HepG2 (cell line): ENCODE results near the gene EIF4H. TPM values are rescaled to one million over a fixed set of nuclear protein-coding genes. Genes with fewer than 3 reads are reported as not detected.

Experiments used
- ATAC-seq: fragments of 200-7000 bp; cut with Tn5 transposase; 3 replicates; pipeline ENCODE4 v1.9.1; 2020; ENCODE audit warnings: mild to moderate bottlenecking, moderate library complexity
- BruUV-seq: library from RNA; stranded (reverse); fragments of 400-500 nt; replicated peaks from 2 replicates; lab custom pipeline; 2021; lab: Mats Ljungman, UMichigan
- CTCF ChIA-PET: fragments of 300-600 bp; formaldehyde crosslinking; extraction: SDS; loops from one replicate; lab custom pipeline; 2021; ENCODE audit warnings: low total read pairs, inconsistent platforms, low intra/inter-chr PET ratio; lab: Yijun Ruan, JAX
- POLR2A ChIA-PET: fragments of 350-600 bp; sonication (Branson Sonifier 250); formaldehyde crosslinking; loops from one replicate; lab custom pipeline; 2020; ENCODE audit warnings: antibody characterized with exemption, inconsistent platforms; lab: Yijun Ruan, JAX
- DNase-seq: peaks from one replicate; pipeline ENCODE4 v3.0.0-alpha.2; 2015; ENCODE audit warnings: low spot score
- FAIRE-seq: peaks from 3 replicates; lab custom pipeline; 2011; peaks lifted over from hg19 to GRCh38; lab: Jason Lieb, UNC
- H2AFZ ChIP-seq: one replicate; pipeline ENCODE4 v1.6.1; 2011; ENCODE audit warnings: low read length, inconsistent platforms
- H3K27ac ChIP-seq: fragments of 300-600 bp; 3 replicates; pipeline ENCODE4 v1.8.0; 2011; ENCODE audit warnings: mixed run types, mild to moderate bottlenecking, mixed read lengths, low read length, inconsistent platforms; ENCODE audit not compliant: insufficient read depth; ENCODE audit errors: extremely low read length
- H3K27me3 ChIP-seq, 2 experiments: fragments of 200-600 bp in 1 of 2; 2 replicates in 1 of 2; 3 replicates in 1 of 2; pipeline versions ENCODE4 v1.6.0 to v1.8.0; 2011; ENCODE audit warnings: low read length in 2 of 2, mild to moderate bottlenecking in 2 of 2, moderate library complexity in 2 of 2, inconsistent platforms in 1 of 2; ENCODE audit not compliant: insufficient read depth in 2 of 2, control insufficient read depth in 1 of 2
- H3K36me3 ChIP-seq, 2 experiments: fragments of 200-600 bp in 1 of 2; replicated peaks in 1 of 2; 2 replicates in 1 of 2; 3 replicates in 1 of 2; pipeline versions ENCODE4 v1.5.1 to v1.8.0; 2011; ENCODE audit warnings: low read length in 2 of 2, inconsistent platforms in 1 of 2; ENCODE audit not compliant: insufficient read depth in 2 of 2, control insufficient read depth in 1 of 2
- H3K4me1 ChIP-seq: 2 replicates; pipeline ENCODE4 v1.5.1; 2012; ENCODE audit warnings: low read length, inconsistent platforms; ENCODE audit not compliant: insufficient read depth
- H3K4me2 ChIP-seq: 2 replicates; pipeline ENCODE4 v1.6.0; 2011; ENCODE audit warnings: low read depth, low read length, inconsistent platforms
- H3K4me3 ChIP-seq, 3 experiments: fragments of 200-600 bp in 1 of 3; sonication (generic), shearing (Covaris generic) in 1 of 3; replicated peaks in 1 of 3; 2 replicates each; pipeline ENCODE4 v1.5.1; 2011 to 2016; ENCODE audit warnings: low read length in 3 of 3, inconsistent platforms in 2 of 3, low read depth in 2 of 3, mild to moderate bottlenecking in 2 of 3, control low read depth in 1 of 3, mixed read lengths in 1 of 3; ENCODE audit not compliant: insufficient read depth in 1 of 3
- H3K79me2 ChIP-seq: one replicate; pipeline ENCODE4 v1.6.1; 2011; ENCODE audit warnings: low read length, inconsistent platforms; ENCODE audit not compliant: insufficient read depth
- H3K9ac ChIP-seq: 2 replicates; pipeline ENCODE4 v1.6.0; 2011; ENCODE audit warnings: mild to moderate bottlenecking, low read depth, low read length, inconsistent platforms; ENCODE audit not compliant: insufficient read depth
- H3K9me3 ChIP-seq: 2 replicates; pipeline ENCODE4 v1.5.1; 2012; ENCODE audit warnings: mild to moderate bottlenecking, low read length
- H4K20me1 ChIP-seq: 2 replicates; pipeline ENCODE4 v1.6.0; 2011; ENCODE audit warnings: inconsistent platforms, mild to moderate bottlenecking, low read length, moderate library complexity; ENCODE audit not compliant: insufficient read depth
- CEBPG ChIP-seq: IDR thresholded peaks from 2 replicates; pipeline ENCODE4 v1.6.1; 2016
- HIVEP1 ChIP-seq: sonication (generic); formaldehyde crosslinking; IDR thresholded peaks from 2 replicates; pipeline ENCODE4 v1.4.0; 2020; ENCODE audit warnings: mild to moderate bottlenecking, missing genetic modification reagents
- HNRNPK ChIP-seq: fragments of 200-400 bp; formaldehyde crosslinking; IDR thresholded peaks from 2 replicates; pipeline ENCODE4 v1.6.1; 2018; ENCODE audit warnings: low read length, low read depth, moderate library complexity, mild to moderate bottlenecking; ENCODE audit not compliant: poor library complexity, severe bottlenecking
- ZFP62 ChIP-seq: sonication (generic); formaldehyde crosslinking; IDR thresholded peaks from 2 replicates; pipeline ENCODE4 v1.4.0; 2020; ENCODE audit warnings: missing genetic modification reagents
- ZNF121 ChIP-seq: sonication (generic); formaldehyde crosslinking; IDR thresholded peaks from 2 replicates; pipeline ENCODE4 v1.5.0; 2020; ENCODE audit warnings: mild to moderate bottlenecking, missing genetic modification reagents
- ZNF34 ChIP-seq: sonication (generic); formaldehyde crosslinking; IDR thresholded peaks from 2 replicates; pipeline ENCODE4 v1.4.0; 2020; ENCODE audit warnings: mild to moderate bottlenecking, missing genetic modification reagents, borderline replicate concordance
- ZNF468 ChIP-seq: sonication (generic); formaldehyde crosslinking; IDR thresholded peaks from 2 replicates; pipeline ENCODE4 v1.8.0; 2022; ENCODE audit warnings: mild to moderate bottlenecking, moderate library complexity, missing genetic modification reagents
- ZNF850 ChIP-seq: sonication (generic); formaldehyde crosslinking; conservative IDR thresholded peaks from 2 replicates; pipeline ENCODE4 v1.9.0; 2021; ENCODE audit warnings: mild to moderate bottlenecking, missing genetic modification reagents
- WGBS: methylation state at CpG from one replicate; pipeline ENCODE4 v1.1.6; 2017; ENCODE audit warnings: low lambda C conversion rate; 5-methylcytosine and 5-hydroxymethylcytosine counted together
- in situ Hi-C: cut with HindIII; loops from 2 replicates; pipeline ENCODE4 v1.10.0; 2017; ENCODE audit warnings: low pct_unique_long_range_greater_than_20kb; ENCODE audit not compliant: extremely low pct_ligation_motif_present
- intact Hi-C: fragments of 100-400 bp; cut with micrococcal nuclease; formaldehyde crosslinking; loops from one replicate; pipeline ENCODE4 v1.10.0; 2022; ENCODE audit not compliant: unreplicated experiment
- polyA plus RNA-seq, 8 experiments: library from polyadenylated mRNA; depleted of rRNA in 3 of 8; stranded (reverse) in 7 of 8; unstranded in 1 of 8; fragments of >200 nt; fragmentation: Illumina TruSeq in 4 of 8; extraction: Trizol in 4 of 8; gene quantifications; 2 replicates each; pipeline versions ENCODE4 v1.2.1 to v1.2.3, GENCODE V29; 2011 to 2016; ENCODE audit warnings: low read depth in 4 of 8, missing spikeins in 1 of 8, mixed read lengths in 1 of 8; ENCODE audit not compliant: insufficient read depth in 1 of 8
- total RNA-seq, 5 experiments: library from RNA; depleted of rRNA; stranded (reverse); fragments of >200 nt; fragmentation: Illumina TruSeq; extraction: Trizol; gene quantifications; 2 replicates each; pipeline ENCODE4 v1.2.3, GENCODE V29; 2016; ENCODE audit warnings: low read depth in 1 of 5
- TF ChIP-seq, protein P1 (sequence below): IDR thresholded peaks from 2 replicates; pipeline ENCODE4 v1.6.1; 2016; ENCODE audit warnings: low read depth, missing genetic modification reagents, missing compliant biosample characterization
- TF ChIP-seq, protein P2 (sequence below): sonication (generic); formaldehyde crosslinking; IDR thresholded peaks from 2 replicates; pipeline ENCODE4 v1.5.0; 2020; ENCODE audit warnings: missing genetic modification reagents
- TF ChIP-seq, protein P3 (sequence below): sonication (generic); formaldehyde crosslinking; conservative IDR thresholded peaks from 2 replicates; pipeline ENCODE4 v1.8.0; 2022; ENCODE audit warnings: low read depth, missing genetic modification reagents
- TF ChIP-seq, protein P4 (sequence below): sonication (generic); formaldehyde crosslinking; conservative IDR thresholded peaks from 2 replicates; pipeline ENCODE4 v1.5.0; 2020; ENCODE audit warnings: missing genetic modification reagents

Gene EIF4H
- total and polyA plus RNA-seq, 2 of the 13 experiments (the other 11 are each of a cell fraction or from before 2014, with no cell fraction given) = 232 to 321 TPM

DNA sequence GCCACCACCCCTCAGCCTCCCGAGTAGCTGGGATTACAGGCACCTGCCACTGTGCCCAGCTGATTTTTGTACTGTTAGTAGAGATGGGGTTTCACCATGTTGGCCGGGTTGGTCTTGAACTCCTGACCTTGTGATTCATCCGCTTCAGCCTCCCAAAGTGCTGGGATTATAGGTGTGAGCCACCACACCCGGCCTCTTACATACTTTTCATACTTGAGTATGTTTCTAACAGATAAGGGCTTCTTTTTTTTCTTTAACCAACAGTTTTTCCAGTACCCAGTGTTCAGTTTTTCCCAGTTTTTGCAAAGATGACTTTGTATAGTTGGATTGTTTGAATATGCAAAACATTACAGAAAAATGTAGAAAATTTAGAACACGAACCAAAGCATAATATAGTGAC is 7.7 kb downstream of the EIF4H start (continued):
- TF ChIP-seq, protein P1, sequence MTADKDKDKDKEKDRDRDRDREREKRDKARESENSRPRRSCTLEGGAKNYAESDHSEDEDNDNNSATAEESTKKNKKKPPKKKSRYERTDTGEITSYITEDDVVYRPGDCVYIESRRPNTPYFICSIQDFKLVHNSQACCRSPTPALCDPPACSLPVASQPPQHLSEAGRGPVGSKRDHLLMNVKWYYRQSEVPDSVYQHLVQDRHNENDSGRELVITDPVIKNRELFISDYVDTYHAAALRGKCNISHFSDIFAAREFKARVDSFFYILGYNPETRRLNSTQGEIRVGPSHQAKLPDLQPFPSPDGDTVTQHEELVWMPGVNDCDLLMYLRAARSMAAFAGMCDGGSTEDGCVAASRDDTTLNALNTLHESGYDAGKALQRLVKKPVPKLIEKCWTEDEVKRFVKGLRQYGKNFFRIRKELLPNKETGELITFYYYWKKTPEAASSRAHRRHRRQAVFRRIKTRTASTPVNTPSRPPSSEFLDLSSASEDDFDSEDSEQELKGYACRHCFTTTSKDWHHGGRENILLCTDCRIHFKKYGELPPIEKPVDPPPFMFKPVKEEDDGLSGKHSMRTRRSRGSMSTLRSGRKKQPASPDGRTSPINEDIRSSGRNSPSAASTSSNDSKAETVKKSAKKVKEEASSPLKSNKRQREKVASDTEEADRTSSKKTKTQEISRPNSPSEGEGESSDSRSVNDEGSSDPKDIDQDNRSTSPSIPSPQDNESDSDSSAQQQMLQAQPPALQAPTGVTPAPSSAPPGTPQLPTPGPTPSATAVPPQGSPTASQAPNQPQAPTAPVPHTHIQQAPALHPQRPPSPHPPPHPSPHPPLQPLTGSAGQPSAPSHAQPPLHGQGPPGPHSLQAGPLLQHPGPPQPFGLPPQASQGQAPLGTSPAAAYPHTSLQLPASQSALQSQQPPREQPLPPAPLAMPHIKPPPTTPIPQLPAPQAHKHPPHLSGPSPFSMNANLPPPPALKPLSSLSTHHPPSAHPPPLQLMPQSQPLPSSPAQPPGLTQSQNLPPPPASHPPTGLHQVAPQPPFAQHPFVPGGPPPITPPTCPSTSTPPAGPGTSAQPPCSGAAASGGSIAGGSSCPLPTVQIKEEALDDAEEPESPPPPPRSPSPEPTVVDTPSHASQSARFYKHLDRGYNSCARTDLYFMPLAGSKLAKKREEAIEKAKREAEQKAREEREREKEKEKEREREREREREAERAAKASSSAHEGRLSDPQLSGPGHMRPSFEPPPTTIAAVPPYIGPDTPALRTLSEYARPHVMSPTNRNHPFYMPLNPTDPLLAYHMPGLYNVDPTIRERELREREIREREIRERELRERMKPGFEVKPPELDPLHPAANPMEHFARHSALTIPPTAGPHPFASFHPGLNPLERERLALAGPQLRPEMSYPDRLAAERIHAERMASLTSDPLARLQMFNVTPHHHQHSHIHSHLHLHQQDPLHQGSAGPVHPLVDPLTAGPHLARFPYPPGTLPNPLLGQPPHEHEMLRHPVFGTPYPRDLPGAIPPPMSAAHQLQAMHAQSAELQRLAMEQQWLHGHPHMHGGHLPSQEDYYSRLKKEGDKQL (CRISPR knock-in tag) = no peak

DNA sequence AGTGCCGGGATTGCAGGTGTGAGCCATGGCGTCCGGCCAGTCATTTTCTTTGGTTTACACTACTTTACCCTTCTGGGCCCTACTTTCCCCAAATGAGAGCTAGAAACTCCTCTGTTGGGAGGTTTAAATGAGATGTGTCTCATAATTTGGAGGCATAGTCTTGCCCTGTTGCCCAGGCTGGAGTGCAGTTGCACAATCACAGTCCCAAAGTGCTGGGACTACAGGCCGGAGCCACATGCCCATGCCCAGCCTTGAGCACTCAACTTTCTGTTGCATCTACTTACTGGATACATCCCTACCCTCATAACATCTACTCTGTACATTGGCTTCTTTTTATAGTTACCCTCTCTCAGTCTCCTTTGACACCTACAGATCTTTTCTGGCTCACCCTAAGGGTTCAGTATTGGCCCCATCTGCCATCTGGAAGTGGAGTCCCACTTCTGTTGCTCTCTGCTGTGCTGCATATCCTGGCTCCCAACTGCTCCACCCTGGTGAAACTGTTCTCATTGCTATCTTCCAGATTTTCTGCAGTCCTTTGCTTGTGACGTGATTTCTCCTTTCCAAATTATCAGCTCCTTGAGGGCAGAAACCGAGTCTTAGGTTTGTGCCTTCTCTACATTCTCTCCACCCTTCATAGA is 8.4 kb downstream of the EIF4H start:
- Histone ChIP-seq H3K9ac (no peak overlapping the region), H2AFZ (no peak overlapping the region), H3K9me3 (no peaks in the 10 kb centered on the region), H3K4me1 (peaks cover 48% of the 10 kb centered on the region), H3K4me3 (no peak overlapping the region), H4K20me1 (peaks cover 100% of the 10 kb centered on the region), H3K36me3 (peaks cover 11 to 48% of the 10 kb centered on the region in 2 experiments), H3K27me3 (no peaks in the 10 kb centered on the region), H3K27ac (no peak overlapping the region), H3K4me2 (no peak overlapping the region), H3K79me2 (peaks cover 98% of the 10 kb centered on the region)
- FAIRE-seq (no peak), ATAC-seq (no peak; the same call in 2 of the 3 replicates), DNase-seq (no peak)
- WGBS = 95% methylated on average over 6 of the region's 6 CpGs
- CTCF ChIA-PET = interaction anchor here (1.8 kb wide), 1 partner anchor 114 kb away, joined by 10 read pairs; no protein-coding TSS in a partner anchor
- no TSS peak for BruUV-seq
- intact Hi-C loops = loop anchor here (1.0 kb wide), 1 partner anchor 115 kb away; no protein-coding TSS in a partner anchor
- POLR2A ChIA-PET = no interaction called here
- in situ Hi-C loops = no loop called here
- TF ChIP-seq, protein P2, sequence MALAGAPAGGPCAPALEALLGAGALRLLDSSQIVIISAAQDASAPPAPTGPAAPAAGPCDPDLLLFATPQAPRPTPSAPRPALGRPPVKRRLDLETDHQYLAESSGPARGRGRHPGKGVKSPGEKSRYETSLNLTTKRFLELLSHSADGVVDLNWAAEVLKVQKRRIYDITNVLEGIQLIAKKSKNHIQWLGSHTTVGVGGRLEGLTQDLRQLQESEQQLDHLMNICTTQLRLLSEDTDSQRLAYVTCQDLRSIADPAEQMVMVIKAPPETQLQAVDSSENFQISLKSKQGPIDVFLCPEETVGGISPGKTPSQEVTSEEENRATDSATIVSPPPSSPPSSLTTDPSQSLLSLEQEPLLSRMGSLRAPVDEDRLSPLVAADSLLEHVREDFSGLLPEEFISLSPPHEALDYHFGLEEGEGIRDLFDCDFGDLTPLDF (CRISPR knock-in tag) = no peak
- no peak for TF ChIP-seq HIVEP1 (CRISPR knock-in tag)
- no peak for TF ChIP-seq ZFP62 (CRISPR knock-in tag)
- no peak for TF ChIP-seq ZNF850 (CRISPR knock-in tag)
- TF ChIP-seq CEBPG (CRISPR knock-in tag) = peak; percentile 46
- TF ChIP-seq ZNF34 (CRISPR knock-in tag) = no peak
- TF ChIP-seq, protein P3, sequence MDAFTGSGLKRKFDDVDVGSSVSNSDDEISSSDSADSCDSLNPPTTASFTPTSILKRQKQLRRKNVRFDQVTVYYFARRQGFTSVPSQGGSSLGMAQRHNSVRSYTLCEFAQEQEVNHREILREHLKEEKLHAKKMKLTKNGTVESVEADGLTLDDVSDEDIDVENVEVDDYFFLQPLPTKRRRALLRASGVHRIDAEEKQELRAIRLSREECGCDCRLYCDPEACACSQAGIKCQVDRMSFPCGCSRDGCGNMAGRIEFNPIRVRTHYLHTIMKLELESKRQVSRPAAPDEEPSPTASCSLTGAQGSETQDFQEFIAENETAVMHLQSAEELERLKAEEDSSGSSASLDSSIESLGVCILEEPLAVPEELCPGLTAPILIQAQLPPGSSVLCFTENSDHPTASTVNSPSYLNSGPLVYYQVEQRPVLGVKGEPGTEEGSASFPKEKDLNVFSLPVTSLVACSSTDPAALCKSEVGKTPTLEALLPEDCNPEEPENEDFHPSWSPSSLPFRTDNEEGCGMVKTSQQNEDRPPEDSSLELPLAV (CRISPR knock-in tag) = no peak
- TF ChIP-seq, protein P4, sequence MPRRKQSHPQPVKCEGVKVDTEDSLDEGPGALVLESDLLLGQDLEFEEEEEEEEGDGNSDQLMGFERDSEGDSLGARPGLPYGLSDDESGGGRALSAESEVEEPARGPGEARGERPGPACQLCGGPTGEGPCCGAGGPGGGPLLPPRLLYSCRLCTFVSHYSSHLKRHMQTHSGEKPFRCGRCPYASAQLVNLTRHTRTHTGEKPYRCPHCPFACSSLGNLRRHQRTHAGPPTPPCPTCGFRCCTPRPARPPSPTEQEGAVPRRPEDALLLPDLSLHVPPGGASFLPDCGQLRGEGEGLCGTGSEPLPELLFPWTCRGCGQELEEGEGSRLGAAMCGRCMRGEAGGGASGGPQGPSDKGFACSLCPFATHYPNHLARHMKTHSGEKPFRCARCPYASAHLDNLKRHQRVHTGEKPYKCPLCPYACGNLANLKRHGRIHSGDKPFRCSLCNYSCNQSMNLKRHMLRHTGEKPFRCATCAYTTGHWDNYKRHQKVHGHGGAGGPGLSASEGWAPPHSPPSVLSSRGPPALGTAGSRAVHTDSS (CRISPR knock-in tag) = no peak
- peak; percentile 40; the same call in 1 of the 2 replicates for TF ChIP-seq ZNF121
- no peak for TF ChIP-seq HNRNPK
- no peak for TF ChIP-seq ZNF468 (CRISPR knock-in tag)
